ENCODE measurements around the gene CEP164.
"Not testable (repeated sequence)": the region's sequence is repeated elsewhere in the genome, so short reads cannot be mapped to it uniquely, and the experiment has no call there.

CEP164 gene

GRCh38 chr11:117305145-117305544 lies 22.5 kb upstream of the CEP164 start:
- no peak for DNase-seq (ENCODE audit: low read depth)

GRCh38 chr11:117309310-117309709 lies 18.3 kb upstream of the CEP164 start:
- DNase-seq (ENCODE audit: low read depth) = no peak

GRCh38 chr11:117313091-117313490 lies 14.6 kb upstream of the CEP164 start:
- DNase-seq (ENCODE audit: low read depth) = no peak

- DNase-seq (ENCODE audit: low read depth) = no peak
Observed at GRCh38 chr11:117313828-117314768, 13.6 kb upstream of the CEP164 start.

GRCh38 chr11:117314840-117315239 lies 12.8 kb upstream of the CEP164 start:
- DNase-seq (ENCODE audit: low read depth) = no peak

GRCh38 chr11:117315285-117316196 lies 12.1 kb upstream of the CEP164 start:
- no peak for DNase-seq (ENCODE audit: low read depth)

- no peak for DNase-seq (ENCODE audit: low read depth)
Observed at GRCh38 chr11:117316197-117316961, 11.3 kb upstream of the CEP164 start, which contains the start of gene BACE1. Gene BACE1 (minus strand): TSS chr11:117316256. CDS start chr11:117315795, 461 bp downstream.

- no peak for DNase-seq (ENCODE audit: low read depth)
Observed at GRCh38 chr11:117318738-117319137, 8.9 kb upstream of the CEP164 start.

GRCh38 chr11:117319214-117319840 lies 8.3 kb upstream of the CEP164 start:
- no peak for DNase-seq (ENCODE audit: low read depth)

- DNase-seq (ENCODE audit: low read depth) = not testable (repeated sequence)
Observed at GRCh38 chr11:117327255-117327566, 443 bp upstream of the CEP164 start.

- DNase-seq (ENCODE audit: low read depth) = no peak
Observed at GRCh38 chr11:117328375-117329010, 839 bp downstream of the CEP164 start.

- no peak for DNase-seq (ENCODE audit: low read depth)
Observed at GRCh38 chr11:117332843-117333242, 5.2 kb downstream of the CEP164 start.

- DNase-seq (ENCODE audit: low read depth) = no peak
Observed at GRCh38 chr11:117333917-117334316, 6.3 kb downstream of the CEP164 start.

GRCh38 chr11:117334896-117335295 lies 7.2 kb downstream of the CEP164 start:
- DNase-seq (ENCODE audit: low read depth) = no peak

GRCh38 chr11:117335399-117335798 lies 7.7 kb downstream of the CEP164 start:
- no peak for DNase-seq (ENCODE audit: low read depth)

GRCh38 chr11:117337076-117337475 lies 9.4 kb downstream of the CEP164 start:
- DNase-seq (ENCODE audit: low read depth) = no peak

GRCh38 chr11:117345039-117345438 lies 17.4 kb downstream of the CEP164 start:
- no peak for DNase-seq (ENCODE audit: low read depth)

GRCh38 chr11:117354550-117354949 lies 26.9 kb downstream of the CEP164 start:
- DNase-seq (ENCODE audit: low read depth) = no peak

- DNase-seq (ENCODE audit: low read depth) = no peak
Observed at GRCh38 chr11:117356126-117356890, 28.7 kb downstream of the CEP164 start.

- DNase-seq (ENCODE audit: low read depth) = no peak
Observed at GRCh38 chr11:117361432-117361831, 33.8 kb downstream of the CEP164 start.
